HG03565 (cell line): Measurements from ENCODE around the gene C1QA.

Experiments used
- ATAC-seq: cut with Tn5 transposase; IDR thresholded peaks from one replicate; pipeline ENCODE4 v1.9.1; 2021; ENCODE audit warnings: mild to moderate bottlenecking, moderate library complexity; ENCODE audit not compliant: unreplicated experiment

C1QA gene

GRCh38 chr1:22611530-22611947 lies 24.9 kb upstream of the C1QA start:
- ATAC-seq, result no peak

DNA sequence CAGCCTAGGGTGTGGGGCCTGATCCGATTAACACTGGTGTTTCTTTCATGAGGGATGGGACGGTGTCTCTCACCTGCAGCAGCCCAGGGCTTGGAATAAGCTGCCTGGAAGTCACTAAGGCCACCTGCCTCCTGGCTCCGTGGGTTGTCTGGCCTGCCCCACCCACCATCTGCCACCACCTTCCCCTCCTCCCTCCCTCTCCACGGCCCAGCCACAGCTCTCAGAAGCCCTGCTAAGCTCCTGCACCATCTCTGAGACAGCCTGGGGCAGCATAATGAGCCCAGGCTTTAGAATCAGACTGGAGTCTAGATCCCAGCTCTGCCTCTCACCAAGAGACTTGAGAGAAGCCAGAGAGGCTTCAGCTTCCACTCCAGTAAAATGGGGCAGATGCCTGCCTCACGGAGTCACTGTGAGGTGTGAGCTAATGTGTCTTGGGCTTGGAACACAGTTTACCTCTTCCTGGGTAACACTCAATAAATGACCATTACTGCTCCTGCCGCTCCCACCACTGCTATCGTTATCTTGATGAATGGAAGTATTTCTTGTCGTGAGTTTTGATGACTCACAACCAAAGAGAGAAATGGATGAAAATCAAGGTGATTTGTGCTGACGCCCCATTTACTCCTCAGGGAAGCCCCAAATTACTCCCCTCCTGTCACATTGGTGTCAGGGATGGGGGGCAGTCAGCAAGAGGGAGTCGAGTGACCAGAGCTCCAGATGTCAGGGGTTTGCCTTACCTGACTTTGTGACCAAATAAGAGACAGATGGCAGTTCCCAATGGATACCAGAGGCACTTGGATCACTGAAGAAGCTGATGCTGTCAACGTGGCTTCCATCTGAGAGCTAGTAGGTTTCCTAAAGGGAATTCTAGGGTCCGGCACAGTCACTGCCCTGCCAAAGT lies 23.5 kb upstream of the C1QA start:
- no peak for ATAC-seq

DNA sequence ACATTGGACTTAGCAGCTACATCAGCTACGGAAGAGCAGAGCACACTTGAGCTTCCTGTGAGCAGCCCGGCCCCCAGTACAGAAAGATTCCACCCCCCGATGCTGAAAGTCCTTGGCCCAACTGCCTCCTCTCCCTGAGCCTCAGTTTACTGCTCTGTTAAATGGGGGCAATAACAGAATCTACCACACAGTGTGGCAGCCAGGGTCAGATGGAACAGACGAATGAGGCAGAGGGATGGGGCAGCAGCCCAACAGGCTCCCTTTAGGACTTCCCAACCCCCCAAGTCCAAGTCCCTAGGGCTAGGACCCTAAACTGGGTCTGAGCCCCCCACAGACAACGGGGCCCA lies 22.9 kb upstream of the C1QA start:
- no peak for ATAC-seq

DNA sequence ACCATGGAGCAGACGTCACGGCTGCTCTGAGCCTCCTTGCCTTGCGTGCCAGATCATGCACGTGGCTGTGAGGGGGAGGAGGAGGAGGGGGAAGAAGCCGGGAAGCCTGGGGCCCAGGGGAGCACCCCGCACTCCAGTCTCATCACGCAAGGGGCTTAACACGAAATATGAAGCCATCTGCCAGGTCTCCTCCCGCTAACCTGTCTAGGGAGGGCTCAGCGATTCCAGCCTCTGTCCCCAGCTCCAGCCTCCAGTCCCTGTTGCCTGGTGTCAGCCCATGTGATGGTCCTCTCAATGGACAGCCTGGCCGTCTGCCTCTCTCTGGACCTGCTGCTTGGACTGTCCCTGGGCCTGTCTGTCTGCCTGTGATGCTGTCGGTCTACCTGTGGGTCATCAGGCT lies 22.5 kb upstream of the C1QA start:
- ATAC-seq, result no peak

- ATAC-seq, result no peak
These were observed 20.5 kb upstream of the C1QA start for GRCh38 chr1:22615886-22616285.

- ATAC-seq, result no peak
These were observed 19.9 kb upstream of the C1QA start for GRCh38 chr1:22616571-22616970.

DNA sequence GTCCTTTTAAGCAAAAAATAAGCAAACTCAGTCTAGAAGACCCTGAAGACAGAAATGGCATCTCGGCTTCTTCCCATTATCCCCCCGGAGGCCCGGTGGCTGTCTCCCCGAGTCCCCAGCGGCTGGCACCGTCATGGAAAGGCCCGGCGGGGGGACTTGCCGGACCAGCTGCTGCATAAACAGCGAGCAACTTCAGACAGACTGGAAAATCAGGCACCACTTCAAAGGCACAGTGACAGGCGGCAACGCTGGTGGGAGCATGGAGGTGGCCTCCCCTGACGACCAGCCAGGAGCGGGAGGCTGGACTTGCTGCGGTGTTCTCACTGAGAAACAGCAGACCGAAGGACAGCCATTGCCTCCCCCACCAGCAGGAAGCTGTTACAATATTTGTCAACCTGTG lies 18.4 kb upstream of the C1QA start:
- ATAC-seq, result no peak

- ATAC-seq, result no peak
These were observed 17.2 kb upstream of the C1QA start for GRCh38 chr1:22619252-22619651.

DNA sequence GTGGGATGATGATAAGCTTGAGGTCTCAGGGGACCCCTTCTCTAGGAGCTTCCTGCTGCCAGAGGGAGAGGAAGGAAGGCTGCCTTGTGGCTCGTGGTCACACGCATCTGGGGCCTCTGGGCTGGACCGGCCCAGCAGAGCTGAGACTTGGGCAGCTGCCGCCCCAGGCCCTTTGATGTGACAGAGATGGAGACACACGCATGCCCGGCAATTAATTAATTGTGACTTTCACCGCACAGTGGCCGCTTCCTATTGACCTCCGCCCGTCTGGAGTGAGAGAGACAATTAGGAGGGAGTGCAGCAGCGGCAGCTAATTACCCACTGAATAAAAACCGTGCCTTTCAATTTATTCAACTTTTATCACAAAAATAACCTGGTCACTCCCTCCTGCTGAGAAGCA lies 16.6 kb upstream of the C1QA start:
- no peak for ATAC-seq

DNA sequence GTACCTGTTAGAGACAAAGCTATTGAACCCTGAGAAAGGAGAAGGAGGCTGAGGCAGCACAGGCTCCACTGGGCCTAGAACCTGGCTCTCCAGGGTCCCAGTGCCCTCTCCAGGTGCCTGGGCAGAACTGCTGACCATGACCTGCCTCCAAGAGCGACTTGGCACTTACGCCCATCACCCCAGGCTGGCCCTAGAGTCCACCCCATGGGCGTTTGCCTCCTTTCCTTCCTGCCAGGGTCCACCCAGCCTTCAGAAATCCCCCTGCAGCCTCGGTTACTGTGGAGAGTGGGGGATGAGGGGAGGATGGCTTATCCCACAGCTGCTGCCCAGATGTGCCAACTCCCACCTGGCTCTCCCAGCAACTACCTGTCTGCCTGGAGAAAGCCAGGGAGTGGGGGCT lies 14.7 kb upstream of the C1QA start:
- ATAC-seq, result no peak

DNA sequence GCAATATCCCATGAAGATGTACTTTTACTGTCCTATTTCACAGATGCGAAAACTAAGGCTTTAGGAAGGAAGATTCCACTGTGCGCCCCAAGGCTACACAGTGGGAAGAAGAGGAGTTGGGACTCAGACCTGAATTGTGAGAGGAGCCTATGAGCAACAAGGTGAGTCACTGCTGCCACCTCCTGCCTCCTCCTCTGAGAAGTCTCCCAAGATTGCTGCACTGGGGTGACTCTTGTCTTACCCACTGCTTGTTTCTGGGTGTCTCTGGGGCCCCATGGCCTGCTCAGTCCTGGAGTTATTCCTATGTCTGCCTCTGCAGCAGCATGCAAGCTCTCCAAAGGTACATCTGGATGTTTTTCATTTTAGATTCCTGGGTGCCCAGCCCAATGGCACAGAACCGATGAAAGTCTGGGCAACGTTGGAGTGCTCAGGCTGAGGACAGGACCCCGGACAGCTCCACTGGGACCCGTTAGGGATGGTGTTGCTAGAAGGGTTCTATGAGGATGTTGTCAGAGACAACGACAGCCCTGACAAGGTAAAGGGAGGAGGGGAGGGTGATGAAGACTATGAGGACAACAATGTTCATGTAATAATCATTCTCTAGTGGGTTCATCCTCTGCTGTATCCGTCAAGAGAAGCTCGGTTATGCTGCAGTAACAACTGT lies 11.0 kb upstream of the C1QA start:
- ATAC-seq, result no peak

- ATAC-seq, result no peak
These were observed 9.9 kb upstream of the C1QA start for GRCh38 chr1:22626237-22627157.

DNA sequence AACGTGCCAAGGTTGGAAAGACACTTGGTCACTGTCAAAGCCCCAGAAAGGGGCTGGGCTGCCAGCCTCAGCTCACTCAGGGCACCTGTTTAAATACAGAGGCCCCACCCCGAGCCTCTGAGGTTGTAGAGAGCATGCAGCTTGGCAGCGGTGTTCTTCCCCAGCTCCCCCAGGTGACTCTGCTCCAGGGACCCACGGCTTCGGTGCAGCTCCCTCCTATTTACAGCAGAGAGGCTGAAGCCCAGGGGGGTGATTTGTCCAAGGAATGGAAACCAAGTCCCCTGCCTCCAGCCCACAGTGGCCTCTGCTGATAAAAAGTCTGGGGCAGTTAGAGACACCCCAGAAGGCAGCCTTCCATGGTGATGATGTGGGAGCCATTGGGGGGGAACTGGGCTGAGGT lies 9.1 kb upstream of the C1QA start:
- ATAC-seq, result no peak

GRCh38 chr1:22628698-22629444 lies 7.6 kb upstream of the C1QA start:
- ATAC-seq, result no peak

DNA sequence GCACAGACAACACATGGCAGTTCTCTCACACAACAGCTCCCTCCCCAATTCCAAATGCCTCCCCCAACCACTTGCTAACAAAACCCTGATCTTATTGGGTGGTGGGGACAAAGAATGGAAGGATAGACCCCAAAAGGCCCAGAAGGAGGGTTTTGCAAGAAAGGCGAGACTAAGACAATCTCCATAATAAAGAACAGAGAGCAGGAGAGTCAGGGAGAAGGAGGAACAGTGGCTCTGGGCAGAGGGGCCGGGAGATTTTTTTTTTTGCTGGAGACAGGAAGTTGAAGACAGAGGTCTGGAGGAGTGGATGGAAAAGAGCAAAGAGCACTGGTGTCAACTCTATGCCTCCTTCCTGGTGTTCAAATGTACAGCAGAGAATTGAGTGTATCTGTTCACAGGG lies 6.5 kb upstream of the C1QA start:
- ATAC-seq, result no peak

GRCh38 chr1:22633697-22634463 lies 2.5 kb upstream of the C1QA start:
- no peak for ATAC-seq

- no peak for ATAC-seq
These were observed 992 bp upstream of the C1QA start for GRCh38 chr1:22635436-22635835.

- no peak for ATAC-seq
These were observed 499 bp downstream of the C1QA start for GRCh38 chr1:22636927-22637326.

DNA sequence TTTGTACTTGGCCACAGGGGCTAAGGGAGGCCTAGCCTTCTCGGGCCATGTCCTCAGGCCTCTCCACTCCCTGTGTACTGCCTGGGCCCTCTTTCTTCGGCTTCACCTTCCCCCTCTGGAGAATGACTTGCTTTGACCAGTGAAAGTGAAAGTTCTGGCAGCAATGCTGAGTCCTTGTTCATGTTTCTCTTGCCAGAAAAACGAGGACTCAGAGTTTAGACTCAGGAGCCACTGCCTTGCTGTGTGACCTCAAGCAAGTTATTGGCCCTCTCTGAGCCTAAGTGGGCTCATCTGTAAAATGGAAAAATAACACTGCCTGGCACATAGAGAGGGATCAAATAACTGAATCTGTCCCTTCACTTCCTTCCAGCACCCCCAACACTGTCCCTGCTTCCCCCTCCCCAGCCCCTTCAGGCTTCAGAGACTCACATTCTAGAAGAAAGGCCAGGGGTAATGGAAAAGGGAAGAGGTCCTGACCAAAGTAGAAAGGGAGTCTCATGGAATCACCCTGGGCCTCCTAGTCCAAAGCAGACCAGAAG lies 1.5 kb downstream of the C1QA start:
- ATAC-seq, result no peak
